Measurements from ENCODE around the gene SORCS1.

DNA sequence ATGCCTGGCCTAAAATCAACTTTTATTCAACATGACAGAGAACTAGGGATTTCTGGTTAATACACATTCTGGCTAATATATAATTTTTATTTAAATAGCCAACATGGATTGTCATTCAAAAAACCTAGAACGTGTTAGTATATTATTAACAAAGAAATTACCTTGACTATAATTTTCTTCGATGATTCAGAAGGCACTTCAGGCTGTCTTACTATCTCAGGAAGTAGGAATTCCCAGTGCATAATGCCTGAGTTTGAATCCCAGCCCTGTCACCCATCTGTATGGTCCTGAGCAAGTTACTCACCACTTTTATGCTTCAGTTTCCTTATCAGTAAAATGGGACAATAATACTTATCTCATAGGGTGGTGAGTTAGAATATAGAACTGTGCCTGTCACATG, 106.2 kb downstream of the SORCS1 start:
- TF ChIP-seq, protein P1, sequence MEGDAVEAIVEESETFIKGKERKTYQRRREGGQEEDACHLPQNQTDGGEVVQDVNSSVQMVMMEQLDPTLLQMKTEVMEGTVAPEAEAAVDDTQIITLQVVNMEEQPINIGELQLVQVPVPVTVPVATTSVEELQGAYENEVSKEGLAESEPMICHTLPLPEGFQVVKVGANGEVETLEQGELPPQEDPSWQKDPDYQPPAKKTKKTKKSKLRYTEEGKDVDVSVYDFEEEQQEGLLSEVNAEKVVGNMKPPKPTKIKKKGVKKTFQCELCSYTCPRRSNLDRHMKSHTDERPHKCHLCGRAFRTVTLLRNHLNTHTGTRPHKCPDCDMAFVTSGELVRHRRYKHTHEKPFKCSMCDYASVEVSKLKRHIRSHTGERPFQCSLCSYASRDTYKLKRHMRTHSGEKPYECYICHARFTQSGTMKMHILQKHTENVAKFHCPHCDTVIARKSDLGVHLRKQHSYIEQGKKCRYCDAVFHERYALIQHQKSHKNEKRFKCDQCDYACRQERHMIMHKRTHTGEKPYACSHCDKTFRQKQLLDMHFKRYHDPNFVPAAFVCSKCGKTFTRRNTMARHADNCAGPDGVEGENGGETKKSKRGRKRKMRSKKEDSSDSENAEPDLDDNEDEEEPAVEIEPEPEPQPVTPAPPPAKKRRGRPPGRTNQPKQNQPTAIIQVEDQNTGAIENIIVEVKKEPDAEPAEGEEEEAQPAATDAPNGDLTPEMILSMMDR (IDR thresholded peaks at IDR 0.05; ENCODE audit: insufficient read depth, low read depth, low read length) = no peak
- no peak for TF ChIP-seq EZH2 (IDR thresholded peaks at IDR 0.05; ENCODE audit: insufficient read depth, low read length)
